WTC11 (cell line): ENCODE data around the gene ZCCHC18.

Experiments used
- CREB1 ChIP-seq: sonication (generic); formaldehyde crosslinking; IDR thresholded peaks from 2 replicates; pipeline ENCODE4 v1.8.0; 2023; ENCODE audit warnings: mild to moderate bottlenecking, missing genetic modification reagents
- CREM ChIP-seq: sonication (generic); formaldehyde crosslinking; IDR thresholded peaks from 2 replicates; pipeline ENCODE4 v1.8.1; 2022; ENCODE audit warnings: mild to moderate bottlenecking, missing genetic modification reagents, moderate library complexity
- TF ChIP-seq, protein P1 (sequence below): sonication (generic); formaldehyde crosslinking; IDR thresholded peaks from 2 replicates; pipeline ENCODE4 v1.8.0; 2022; ENCODE audit warnings: mild to moderate bottlenecking, missing genetic modification reagents
- TF ChIP-seq, protein P2 (sequence below): sonication (generic); formaldehyde crosslinking; IDR thresholded peaks from 2 replicates; pipeline ENCODE4 v1.8.1; 2023; ENCODE audit warnings: mild to moderate bottlenecking, missing genetic modification reagents, moderate library complexity
- TF ChIP-seq, protein P3 (sequence below): fragments of 200-600 bp; IDR thresholded peaks from 2 replicates; pipeline ENCODE4 v1.8.0; 2022; ENCODE audit warnings: antibody characterized with exemption
- TF ChIP-seq, protein P4 (sequence below): sonication (generic); formaldehyde crosslinking; IDR thresholded peaks from 2 replicates; pipeline ENCODE4 v1.8.0; 2022; ENCODE audit warnings: missing genetic modification reagents

DNA sequence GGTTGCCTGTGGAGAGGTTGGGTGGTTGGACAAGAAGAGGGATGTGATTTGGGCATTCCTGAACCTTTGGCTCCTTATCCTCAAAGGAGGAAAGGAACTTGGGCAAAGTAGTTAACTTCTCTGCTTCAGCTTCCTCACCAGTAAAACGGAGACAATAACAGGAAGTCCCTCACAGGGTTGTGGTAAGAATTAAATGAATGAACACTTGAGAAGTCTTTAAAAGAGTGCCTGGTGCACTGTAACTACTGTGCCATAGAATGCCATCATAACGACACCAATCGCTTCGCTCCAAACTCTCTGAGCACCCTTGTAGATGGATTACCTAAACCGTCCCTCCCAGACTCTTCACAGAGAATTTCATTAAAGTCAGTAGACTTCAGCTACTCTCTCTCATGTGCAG, 10.5 kb downstream of the ZCCHC18 start:
- TF ChIP-seq, protein P1, sequence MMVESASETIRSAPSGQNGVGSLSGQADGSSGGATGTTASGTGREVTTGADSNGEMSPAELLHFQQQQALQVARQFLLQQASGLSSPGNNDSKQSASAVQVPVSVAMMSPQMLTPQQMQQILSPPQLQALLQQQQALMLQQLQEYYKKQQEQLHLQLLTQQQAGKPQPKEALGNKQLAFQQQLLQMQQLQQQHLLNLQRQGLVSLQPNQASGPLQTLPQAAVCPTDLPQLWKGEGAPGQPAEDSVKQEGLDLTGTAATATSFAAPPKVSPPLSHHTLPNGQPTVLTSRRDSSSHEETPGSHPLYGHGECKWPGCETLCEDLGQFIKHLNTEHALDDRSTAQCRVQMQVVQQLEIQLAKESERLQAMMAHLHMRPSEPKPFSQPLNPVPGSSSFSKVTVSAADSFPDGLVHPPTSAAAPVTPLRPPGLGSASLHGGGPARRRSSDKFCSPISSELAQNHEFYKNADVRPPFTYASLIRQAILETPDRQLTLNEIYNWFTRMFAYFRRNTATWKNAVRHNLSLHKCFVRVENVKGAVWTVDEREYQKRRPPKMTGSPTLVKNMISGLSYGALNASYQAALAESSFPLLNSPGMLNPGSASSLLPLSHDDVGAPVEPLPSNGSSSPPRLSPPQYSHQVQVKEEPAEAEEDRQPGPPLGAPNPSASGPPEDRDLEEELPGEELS = no peak
- TF ChIP-seq, protein P2, sequence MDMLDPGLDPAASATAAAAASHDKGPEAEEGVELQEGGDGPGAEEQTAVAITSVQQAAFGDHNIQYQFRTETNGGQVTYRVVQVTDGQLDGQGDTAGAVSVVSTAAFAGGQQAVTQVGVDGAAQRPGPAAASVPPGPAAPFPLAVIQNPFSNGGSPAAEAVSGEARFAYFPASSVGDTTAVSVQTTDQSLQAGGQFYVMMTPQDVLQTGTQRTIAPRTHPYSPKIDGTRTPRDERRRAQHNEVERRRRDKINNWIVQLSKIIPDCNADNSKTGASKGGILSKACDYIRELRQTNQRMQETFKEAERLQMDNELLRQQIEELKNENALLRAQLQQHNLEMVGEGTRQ (CRISPR knock-in tag) = no peak
- TF ChIP-seq, protein P3, sequence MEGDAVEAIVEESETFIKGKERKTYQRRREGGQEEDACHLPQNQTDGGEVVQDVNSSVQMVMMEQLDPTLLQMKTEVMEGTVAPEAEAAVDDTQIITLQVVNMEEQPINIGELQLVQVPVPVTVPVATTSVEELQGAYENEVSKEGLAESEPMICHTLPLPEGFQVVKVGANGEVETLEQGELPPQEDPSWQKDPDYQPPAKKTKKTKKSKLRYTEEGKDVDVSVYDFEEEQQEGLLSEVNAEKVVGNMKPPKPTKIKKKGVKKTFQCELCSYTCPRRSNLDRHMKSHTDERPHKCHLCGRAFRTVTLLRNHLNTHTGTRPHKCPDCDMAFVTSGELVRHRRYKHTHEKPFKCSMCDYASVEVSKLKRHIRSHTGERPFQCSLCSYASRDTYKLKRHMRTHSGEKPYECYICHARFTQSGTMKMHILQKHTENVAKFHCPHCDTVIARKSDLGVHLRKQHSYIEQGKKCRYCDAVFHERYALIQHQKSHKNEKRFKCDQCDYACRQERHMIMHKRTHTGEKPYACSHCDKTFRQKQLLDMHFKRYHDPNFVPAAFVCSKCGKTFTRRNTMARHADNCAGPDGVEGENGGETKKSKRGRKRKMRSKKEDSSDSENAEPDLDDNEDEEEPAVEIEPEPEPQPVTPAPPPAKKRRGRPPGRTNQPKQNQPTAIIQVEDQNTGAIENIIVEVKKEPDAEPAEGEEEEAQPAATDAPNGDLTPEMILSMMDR = no peak
- TF ChIP-seq CREB1 (CRISPR knock-in tag) (no peak), CREM (no peak)
- TF ChIP-seq, protein P4, sequence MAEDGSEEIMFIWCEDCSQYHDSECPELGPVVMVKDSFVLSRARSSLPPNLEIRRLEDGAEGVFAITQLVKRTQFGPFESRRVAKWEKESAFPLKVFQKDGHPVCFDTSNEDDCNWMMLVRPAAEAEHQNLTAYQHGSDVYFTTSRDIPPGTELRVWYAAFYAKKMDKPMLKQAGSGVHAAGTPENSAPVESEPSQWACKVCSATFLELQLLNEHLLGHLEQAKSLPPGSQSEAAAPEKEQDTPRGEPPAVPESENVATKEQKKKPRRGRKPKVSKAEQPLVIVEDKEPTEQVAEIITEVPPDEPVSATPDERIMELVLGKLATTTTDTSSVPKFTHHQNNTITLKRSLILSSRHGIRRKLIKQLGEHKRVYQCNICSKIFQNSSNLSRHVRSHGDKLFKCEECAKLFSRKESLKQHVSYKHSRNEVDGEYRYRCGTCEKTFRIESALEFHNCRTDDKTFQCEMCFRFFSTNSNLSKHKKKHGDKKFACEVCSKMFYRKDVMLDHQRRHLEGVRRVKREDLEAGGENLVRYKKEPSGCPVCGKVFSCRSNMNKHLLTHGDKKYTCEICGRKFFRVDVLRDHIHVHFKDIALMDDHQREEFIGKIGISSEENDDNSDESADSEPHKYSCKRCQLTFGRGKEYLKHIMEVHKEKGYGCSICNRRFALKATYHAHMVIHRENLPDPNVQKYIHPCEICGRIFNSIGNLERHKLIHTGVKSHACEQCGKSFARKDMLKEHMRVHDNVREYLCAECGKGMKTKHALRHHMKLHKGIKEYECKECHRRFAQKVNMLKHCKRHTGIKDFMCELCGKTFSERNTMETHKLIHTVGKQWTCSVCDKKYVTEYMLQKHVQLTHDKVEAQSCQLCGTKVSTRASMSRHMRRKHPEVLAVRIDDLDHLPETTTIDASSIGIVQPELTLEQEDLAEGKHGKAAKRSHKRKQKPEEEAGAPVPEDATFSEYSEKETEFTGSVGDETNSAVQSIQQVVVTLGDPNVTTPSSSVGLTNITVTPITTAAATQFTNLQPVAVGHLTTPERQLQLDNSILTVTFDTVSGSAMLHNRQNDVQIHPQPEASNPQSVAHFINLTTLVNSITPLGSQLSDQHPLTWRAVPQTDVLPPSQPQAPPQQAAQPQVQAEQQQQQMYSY (CRISPR knock-in tag) = no peak
